ENCODE measurements around the gene C14orf132.

DNA sequence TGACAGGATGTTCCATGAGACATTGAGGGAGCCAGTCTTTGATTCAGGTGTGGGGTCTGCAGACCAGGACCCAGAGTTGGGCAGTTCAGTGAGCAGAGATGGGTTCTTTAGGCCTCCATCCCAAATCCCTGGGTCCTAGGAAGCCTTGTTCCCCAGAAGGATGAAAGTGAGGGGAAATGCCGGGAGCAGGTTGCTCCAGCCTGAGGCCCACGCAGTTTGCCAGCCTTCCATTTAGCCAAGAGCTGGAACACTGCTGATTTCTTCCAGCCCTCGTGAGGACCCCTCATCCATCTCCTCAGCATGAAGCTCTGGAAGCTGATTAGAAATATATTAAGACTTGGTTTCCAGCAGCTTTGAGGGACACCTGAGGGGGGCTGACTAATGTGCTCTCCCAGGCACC, 12.1 kb downstream of the C14orf132 start:
- TF ChIP-seq EZH2 (IDR thresholded peaks at IDR 0.05; ENCODE audit: borderline replicate concordance), result no peak
- TF ChIP-seq, protein P1, sequence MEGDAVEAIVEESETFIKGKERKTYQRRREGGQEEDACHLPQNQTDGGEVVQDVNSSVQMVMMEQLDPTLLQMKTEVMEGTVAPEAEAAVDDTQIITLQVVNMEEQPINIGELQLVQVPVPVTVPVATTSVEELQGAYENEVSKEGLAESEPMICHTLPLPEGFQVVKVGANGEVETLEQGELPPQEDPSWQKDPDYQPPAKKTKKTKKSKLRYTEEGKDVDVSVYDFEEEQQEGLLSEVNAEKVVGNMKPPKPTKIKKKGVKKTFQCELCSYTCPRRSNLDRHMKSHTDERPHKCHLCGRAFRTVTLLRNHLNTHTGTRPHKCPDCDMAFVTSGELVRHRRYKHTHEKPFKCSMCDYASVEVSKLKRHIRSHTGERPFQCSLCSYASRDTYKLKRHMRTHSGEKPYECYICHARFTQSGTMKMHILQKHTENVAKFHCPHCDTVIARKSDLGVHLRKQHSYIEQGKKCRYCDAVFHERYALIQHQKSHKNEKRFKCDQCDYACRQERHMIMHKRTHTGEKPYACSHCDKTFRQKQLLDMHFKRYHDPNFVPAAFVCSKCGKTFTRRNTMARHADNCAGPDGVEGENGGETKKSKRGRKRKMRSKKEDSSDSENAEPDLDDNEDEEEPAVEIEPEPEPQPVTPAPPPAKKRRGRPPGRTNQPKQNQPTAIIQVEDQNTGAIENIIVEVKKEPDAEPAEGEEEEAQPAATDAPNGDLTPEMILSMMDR (IDR thresholded peaks at IDR 0.05; ENCODE audit: poor library complexity), result no peak
